NK-92 treated with Interleukin-12 subunit alpha and Interleukin-12 subunit beta, amount 100 ng/mL, for 24 hours (cell line): ENCODE measurements around the gene HEPACAM.

ENCODE experiments used
- DNase-seq: peaks from one replicate; lab custom pipeline; 2025; lab: John Stamatoyannopoulos, UW

HEPACAM gene

DNA sequence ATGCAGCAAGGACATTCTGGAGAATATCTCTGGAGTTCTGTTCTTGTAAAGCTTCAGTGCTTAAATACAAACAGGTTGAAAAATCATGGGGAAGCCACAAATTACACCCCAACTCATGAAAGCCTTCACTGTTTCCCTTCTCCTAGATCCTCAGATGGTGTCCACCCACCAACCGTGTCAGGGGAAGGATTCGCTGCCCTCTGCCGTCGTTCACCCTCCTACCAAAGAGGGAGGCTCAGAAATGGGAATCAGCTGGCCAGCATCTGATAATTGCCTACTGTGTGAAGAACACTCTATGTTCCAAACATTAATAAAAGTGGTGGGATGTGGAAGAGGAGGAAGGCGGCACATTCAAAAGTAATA lies 7.4 kb upstream of the HEPACAM start:
- DNase-seq: no peak

DNA sequence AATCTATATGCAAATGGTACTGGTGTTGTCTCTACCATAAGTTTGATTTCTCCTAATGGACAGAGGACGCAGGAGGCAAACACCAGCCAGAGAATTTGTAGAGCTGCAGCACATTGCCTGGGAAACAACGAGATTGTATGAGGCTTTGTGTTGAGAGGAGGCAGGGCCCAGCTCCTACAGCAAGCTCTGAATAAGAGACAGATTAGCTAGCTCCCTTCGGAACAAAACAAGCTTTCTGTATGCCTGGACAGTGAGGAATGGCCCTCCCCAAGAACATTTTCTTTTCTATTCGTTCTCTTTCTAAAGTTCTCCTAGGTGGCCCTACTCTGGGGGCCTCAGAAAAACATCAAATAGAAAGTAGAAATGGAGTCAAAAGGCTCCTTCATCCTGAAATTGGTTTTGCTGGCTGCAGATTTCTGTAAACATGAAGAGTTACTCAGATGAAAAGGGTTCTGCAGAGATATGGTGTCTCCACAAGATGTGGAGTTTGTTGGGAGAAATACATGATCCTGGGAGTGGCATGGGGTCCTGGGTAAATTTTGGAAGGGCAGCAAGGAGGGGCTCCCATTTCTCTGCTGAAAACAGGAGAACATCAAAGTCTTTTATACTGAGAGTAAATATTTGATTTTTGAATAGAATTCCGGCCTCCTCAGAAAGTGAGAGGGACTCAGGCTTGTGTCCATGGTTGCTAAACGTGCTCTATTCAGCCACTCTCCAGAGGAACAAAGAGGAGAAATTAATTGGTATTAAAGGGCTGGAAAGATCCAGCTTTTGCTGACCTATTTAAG lies 6.8 kb upstream of the HEPACAM start:
- DNase-seq: no peak

DNA sequence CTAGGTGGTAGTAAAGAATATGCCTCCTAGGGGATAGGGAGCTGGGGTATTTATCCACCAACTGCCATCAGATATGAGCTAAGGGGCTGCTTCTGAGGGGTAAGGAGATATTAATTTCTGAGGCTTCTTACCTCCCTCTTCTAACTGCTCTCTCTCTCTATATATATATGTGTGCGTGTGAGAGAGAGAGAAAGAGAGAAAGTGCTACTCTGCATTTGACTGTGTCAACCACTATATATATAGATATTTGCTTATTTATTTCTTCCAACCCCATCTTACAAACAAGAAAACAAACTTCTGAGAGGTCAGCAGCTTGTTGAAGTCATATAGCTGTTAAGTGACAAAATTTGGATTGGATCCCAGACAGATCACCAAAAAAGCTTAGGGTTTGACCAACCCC lies 5.9 kb upstream of the HEPACAM start:
- no peak for DNase-seq

DNA sequence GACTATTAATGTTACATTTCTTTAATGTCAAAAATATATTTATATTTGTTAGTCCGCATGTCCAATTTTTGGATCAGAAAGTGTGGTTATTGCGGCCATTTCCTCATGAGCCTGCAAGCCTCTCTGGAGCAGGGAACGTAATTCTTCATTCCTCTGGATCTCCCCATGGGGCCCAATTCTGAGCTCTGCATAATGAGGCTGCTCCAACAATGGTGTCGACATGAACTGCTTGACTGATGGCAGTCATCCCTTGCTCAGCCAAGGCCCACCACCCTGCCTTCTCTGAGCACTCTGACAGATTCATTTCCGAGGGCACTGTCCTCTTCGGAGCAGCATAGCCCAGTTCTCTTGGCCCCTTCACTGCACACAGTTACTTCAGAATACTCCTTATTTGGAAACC lies 3.1 kb upstream of the HEPACAM start:
- no peak for DNase-seq

DNA sequence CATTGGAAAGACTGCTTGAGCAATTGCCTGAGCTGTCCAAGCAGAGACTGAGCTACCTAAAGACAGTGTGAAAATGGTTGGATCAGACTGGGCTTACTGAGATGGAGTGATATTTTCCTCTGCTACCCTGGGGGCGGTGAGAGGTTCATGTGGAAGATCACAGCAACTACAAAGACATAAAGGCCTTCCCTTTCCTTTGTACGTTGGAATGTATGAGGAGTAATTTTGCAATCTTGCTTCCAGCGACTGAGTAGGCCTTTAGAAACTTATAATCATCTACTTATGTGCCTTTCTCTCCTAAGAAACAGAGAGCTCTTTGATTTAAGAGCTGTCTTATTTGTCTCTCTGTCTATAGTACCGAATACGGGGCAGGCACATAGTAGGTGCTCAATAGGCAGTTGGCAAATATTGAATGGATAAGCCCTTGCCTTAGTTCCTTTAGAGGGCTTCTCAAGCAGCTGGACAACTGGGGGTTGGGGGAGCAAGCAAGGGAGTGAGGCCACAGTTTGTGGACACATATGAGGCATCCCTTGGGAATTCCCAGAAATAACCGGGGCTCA lies 2.4 kb upstream of the HEPACAM start:
- DNase-seq: no peak

DNA sequence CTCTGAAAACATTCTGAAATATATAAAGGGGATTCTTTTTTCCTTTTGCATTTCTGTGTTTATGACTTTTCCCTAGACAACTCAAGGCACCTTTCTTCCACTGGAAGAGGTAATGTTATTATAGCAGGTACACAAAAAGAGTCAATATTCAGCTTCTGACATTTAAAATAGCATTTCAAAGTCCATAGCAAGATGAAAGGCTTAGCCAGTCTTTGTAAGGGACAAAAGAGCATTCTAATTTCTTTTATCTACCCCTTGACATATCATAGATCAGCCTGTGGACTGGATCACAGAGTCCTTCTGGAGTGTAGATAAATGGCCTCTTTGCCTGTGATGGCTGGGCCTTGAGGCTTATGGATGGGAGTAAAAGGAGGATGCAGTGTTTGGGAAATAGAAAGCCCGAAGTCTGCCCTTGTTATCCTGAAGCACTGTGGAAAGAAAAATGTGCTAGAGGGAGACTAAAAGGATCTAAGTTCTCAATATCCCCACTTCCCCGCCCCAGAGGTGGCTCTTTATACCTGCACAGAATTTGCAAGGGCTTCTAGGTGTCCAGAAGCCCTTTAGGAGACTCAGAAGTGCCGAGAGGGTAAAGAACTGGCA lies 1.6 kb upstream of the HEPACAM start:
- no peak for DNase-seq

DNA sequence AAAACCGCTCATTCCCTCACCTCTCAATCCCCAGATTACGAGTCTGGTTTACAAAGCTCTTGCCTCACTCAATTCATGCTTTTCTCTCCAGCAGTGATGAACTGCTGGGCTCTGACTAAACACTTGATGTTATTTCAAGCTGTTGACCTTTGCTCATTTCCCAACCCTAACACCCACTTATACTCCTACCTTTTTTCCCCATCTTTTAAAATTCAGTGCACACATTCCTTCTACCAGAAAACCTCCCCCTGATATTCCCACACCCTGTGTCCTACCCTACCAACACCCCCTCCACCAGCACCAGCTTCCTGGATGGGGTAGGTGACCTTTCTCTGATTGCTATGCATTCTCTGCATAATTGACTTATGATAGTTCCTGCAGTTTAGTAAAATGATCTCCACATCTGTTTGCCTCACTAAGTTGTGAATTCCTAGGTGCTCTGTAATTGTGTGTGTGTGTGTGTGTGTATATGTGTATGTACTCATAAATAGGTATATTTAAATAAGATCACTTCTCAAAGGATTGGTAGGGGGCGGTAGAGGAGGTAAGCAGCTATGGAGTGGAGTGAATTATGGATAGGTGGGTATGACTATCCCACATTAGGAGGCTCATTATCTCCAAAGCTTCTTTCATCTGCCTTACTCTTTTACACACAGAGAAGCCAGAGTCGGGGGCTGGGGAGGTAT lies 842 bp downstream of the HEPACAM start:
- no peak for DNase-seq

DNA sequence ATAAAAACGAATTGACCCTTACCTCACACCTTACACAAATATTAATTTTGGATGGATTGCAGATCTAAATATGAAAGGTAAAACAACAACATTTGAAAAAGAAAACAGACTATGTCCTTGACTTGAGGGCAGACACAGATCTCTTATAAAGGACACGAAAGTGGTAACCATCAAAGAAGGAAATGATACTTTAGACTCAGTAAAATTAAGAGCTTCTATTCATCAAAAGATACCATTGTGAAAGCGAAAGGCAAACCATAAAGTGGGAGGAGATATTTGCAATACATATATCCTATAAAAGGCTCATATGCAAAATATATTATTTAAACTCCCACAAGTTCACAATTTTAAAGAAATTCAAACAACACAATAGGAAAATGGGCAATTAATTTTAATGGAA lies 5.0 kb downstream of the HEPACAM start:
- no peak for DNase-seq

DNA sequence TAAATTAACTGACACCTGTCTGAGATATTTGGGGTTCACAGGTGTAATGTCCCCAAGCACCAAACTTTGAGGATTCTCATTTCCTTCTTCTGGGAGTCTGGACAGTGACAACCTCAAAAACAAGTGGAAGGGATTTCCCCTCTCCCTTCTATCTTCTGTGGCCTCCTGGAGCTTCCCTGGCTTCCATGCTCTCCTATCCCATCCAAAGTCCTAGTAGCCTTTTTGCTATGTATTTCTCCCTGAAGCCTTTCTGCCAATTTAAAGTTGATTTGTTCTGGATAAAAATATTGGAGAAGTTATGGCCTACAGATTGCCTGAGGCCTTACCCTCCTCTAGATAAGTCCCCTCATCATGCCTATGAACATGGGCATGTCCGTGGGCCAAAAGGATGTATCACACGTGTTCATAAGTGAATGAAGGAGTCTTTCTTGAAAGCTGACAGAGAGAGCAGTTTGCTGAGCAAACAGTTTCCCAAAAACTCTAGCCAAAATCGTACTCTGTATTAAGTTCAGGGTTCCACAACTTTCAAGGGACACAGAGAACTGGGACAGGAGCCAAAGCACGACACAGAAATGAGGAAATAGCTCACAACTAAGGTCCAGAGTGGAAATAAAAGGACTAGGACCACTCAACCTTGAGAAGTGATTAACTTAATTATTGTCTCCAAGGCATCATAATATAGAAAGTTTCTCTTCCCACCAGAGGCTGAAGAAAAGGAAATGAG lies 6.7 kb downstream of the HEPACAM start:
- no peak for DNase-seq

DNA sequence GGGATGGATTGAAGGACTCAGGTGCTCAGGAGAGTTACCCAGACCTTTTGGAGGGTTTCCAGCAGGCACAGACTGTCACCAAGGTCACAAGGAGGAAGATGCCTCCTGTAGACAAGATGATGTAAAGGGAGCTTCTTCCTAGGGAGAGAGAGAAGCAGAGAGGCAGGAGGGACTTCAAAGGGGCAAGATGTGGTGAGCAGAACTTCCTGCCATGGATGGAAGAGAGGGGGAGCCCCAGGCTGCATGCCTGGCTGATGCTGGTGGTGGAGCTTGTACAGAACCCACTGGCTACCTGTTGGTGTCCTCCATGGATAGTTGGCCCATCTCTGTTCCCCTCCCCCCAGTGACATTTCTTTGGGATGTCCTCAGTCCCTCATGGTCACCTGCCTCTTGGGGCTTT lies 12.6 kb downstream of the HEPACAM start:
- no peak for DNase-seq

DNA sequence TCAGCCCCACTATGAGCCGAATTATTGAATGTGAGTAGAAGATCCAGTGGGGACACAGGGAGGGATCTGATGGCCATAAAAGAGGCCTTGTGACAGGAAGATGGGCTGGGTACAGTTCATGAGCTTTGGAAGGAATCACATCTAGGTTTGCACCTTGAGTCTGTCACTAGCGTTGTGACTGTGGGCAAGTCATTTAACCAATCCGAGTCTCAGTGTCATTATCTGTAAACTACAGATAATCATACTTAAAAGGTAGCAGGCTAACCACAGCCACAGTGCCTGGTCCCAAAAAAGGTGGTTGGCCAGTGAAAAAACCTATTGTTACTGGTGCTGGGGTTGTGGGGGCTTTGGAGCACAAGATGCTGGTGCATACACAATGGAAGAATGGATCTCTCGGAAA lies 13.0 kb downstream of the HEPACAM start:
- no peak for DNase-seq

DNA sequence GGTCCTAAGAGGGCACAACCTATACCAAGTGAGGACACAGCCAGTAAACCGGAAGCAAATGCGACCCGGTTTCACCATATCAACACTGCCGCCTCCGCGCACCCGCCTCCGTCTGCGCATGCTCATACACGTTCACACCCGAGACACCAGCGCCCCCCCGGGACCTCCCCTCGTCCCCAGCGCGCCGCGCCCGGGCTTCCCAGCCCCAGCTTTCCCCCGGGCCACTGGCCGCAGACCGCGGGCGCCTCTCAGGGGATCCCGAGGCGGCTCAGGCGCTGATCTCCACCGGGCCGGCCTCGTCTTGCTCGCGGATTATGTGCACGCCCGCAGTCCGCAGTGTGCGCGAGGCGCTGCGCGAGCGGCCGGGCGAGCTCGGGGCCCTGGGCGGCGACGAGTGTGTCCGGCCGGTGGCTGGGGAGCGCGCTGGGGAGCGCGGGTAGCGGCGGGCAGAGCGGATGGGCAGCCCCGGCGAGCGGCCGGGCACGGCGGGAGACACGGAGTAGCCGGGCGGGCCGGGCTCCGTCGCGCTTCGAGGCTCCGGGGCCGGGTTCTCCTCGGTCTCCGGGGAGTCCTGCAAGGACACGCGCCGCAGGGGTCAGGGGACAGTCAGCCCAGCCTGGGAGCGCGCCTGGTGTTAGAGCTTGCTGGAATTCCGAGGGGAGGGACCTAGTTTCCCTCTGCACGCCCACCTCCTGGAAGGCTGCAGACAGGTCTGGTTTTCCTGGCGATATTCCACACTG lies 14.8 kb downstream of the HEPACAM start:
- DNase-seq: no peak

DNA sequence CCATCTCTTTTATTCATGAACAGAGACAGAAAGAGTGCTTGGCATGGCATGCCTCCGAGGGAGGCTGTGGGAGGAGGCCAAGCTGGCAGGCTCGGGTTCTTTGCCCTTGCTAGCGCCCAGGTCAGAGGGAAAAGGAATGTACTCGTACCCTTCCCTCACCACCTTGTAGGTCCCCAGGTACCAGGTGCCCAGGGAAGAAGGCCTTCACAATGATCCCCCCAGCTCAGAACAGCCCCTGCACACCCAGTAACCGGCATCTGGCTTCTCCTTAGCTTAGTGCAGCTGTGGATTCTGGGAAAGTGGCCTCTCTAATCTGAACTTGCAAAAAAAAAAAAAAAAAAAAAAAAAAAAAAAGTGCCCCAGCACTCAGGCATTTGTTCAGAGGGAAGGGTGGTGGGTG lies 15.5 kb downstream of the HEPACAM start:
- DNase-seq: no peak

DNA sequence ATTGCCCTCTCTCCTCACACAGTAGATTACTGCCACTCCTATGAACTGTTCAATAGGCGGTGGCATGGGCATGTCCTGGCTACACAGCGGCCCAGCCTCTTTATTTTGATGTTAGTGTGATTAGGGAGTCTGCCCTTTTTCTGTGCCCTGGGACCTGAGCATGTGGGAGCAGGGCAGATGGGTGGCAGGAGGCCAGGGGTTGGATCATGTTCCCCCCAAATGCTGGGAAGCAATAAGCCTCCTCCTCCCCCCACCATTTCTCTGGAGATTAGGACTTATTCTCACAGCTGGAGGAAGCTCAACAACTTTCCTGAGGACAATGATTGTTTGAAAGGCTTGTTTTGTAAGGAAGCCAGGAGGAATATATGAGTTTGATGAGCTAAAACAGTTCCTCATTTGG lies 15.9 kb downstream of the HEPACAM start:
- DNase-seq: no peak

DNA sequence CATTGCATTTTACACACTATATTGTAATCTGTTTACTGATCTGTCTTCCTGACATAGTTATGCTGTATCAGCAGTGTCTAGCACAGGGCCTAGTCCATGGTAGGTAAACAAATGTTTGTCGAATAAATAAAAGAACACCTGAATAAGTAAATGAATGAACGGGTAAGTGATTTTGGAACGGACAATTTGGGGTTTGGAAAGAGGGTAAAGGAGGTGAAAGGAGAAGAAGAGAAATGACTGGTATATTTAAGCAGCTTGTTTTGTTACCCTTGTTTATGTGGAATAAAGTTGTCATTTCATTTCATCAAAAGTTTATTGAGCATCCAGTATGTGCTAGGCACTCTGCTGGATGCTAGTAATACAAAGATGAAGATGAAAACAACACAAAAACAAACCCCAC lies 16.9 kb downstream of the HEPACAM start, which contains the start of gene HEPN1:
HEPN1 (plus strand) TSS at position 301 of the 400 bp plus-strand sequence.
- no peak for DNase-seq

DNA sequence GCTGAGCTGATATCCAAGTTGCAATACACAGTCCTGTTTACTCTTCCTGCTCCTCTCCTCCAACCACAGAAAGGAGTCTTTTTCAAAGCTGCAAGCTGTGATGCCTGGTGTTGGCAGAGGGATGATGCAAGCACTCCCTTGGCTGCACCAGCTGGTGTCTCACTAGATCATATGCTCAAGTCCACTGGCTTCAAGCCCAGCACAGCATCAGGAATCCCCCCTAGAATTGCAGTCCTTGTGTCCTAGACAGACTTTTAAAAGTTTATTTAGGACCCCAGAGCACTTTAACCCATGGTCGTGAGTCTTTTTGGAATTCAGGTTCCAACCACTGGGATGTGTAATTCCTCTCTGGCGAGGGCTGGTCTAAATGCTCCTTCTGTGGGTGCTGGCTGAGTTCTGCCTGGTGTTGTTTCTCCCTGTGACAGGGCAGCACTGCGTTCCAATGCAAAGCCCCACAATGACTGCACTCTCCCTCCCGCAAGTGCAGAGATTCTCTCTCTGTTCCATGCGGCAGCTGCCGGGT lies 18.7 kb downstream of the HEPACAM start:
- no peak for DNase-seq

DNA sequence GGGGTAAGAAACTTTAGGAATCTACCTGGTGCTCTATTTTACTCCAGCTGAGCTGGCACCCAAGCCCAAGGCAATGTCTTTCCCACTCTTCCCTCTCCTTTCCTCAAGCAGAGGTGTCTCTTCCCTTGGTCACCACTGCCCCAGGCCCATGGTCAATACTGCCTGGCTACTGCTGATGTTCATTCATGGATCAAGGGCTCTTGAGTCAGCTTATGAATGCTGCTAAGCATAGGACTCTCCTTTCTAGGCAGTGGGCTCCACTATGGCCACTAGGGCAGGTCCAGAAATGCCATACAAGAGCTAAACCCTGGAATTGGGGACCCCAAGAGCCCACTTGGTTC lies 19.5 kb downstream of the HEPACAM start:
- no peak for DNase-seq

DNA sequence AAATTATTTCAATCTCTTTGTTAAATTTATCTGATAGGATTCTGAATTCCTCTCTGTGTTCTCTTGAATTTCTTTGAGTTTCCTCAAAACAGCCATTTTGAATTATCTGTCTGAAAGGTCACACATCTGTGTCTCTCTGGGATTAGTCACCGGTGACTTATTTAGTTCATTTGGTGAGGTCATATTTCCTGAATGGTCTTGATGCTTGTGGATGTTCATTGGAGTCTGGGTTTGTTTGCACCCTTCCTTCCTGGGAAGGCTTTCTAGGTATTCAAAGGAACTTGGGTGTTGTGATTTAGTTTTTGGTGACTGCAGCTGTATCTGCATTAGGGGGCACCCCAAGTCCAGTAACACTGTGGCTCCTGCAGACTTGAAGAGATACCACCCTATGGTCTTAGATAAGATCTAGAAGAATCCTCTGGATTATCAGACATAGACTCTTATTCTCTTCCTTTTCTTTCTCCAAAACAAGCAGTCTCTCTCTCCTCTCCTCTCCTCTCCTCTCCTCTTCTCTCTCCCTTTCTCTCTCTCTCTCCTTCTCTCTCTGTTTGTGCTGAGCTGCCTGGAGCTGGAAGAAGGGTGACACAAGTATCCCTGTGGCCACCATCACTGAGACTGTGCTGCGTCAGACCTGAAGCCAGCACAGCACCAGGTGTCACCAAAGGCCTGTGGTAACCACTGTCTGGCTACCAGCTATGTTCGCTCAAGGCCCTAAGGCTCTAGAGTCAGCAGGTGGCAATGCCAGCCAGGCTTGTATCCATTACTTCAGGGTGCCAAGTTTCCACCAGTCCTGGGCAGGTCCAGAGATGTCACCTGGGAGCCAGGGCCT lies 20.1 kb downstream of the HEPACAM start:
- DNase-seq: no peak

DNA sequence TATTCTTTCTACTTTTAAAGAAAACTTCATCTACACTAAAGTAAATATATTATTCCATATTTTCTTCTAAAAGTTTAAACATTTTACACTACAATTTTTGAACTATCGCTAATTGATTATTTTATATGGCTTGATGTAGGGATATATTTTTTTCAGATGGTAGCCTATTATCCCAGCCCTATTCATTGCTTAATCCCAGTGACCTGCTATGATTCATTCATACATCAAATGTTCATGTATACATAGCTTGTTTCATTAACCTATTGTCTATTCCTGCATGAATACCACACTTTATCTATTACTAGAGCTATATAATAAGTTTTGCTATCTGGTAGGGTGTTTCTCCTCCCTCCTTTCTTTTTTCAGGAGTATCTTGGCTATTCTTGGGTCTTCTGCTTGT lies 33.2 kb downstream of the HEPACAM start:
- DNase-seq: no peak

DNA sequence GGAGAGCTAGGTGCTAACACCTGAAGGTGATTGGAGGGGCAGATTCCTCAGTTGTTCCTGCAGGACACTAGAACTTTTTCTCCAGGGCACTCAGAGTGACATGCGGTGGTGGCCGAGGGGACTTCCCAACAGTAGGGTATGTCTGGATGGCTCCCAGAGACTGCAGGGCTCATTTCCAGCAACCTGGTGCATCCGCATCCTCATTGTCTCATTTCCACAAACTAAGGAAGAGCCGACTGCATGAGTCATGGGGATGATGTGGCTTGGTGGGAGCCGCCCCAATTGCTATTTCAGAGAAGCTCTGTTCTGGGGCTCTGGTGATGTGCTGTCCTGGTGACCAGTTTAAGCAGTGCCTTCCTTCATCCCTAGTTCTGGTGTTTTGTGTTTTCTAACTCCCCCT lies 35.4 kb downstream of the HEPACAM start:
- no peak for DNase-seq
